Common myeloid progenitor, CD34-positive (primary cell): ENCODE data around the gene ARHGAP22.
"Not testable (repeated sequence)": the region's sequence is repeated elsewhere in the genome, so short reads cannot be mapped to it uniquely, and the experiment has no call there.

Experiments used
- CTCF ChIA-PET: fragments of 350-600 bp; sonication (Branson Sonifier 250); formaldehyde crosslinking; loops from one replicate; lab custom pipeline; 2021; ENCODE audit warnings: antibody characterized with exemption; lab: Charles Lee
- POLR2A ChIA-PET: fragments of 350-600 bp; sonication (Branson Sonifier 250); formaldehyde crosslinking; loops from one replicate; lab custom pipeline; 2021; ENCODE audit warnings: antibody characterized with exemption; lab: Charles Lee
- DNase-seq, 3 donors: peaks; one replicate each; pipeline versions ENCODE4 v3.0.0 to v3.0.0-alpha.2; 2013
- H3K27ac ChIP-seq, 2 experiments: 1 replicate in 1 of 2; 2 replicates in 1 of 2; pipeline ENCODE4 v1.7.0; 2013; ENCODE audit warnings: inconsistent platforms in 2 of 2, low read length in 2 of 2, mild to moderate bottlenecking in 2 of 2, low read depth in 1 of 2, moderate library complexity in 1 of 2; ENCODE audit not compliant: severe bottlenecking in 2 of 2, insufficient read depth in 1 of 2, poor library complexity in 1 of 2
- H3K27me3 ChIP-seq, 5 experiments: replicated peaks in 2 of 5; 1 replicate in 3 of 5; 2 replicates in 2 of 5; pipeline versions ENCODE4 v1.6.1 to v1.7.0; 2013; ENCODE audit warnings: low read length in 4 of 5, mild to moderate bottlenecking in 2 of 5, moderate library complexity in 2 of 5, inconsistent platforms in 1 of 5; ENCODE audit not compliant: insufficient read depth in 5 of 5, control insufficient read depth in 4 of 5
- H3K36me3 ChIP-seq, 4 experiments: 1 replicate in 2 of 4; 2 replicates in 2 of 4; pipeline versions ENCODE4 v1.6.1 to v1.7.0; 2013; ENCODE audit warnings: low read length in 3 of 4, control low read depth in 1 of 4, mild to moderate bottlenecking in 1 of 4; ENCODE audit not compliant: control insufficient read depth in 4 of 4, insufficient read depth in 4 of 4
- H3K4me1 ChIP-seq, 4 experiments: 1 replicate in 3 of 4; 2 replicates in 1 of 4; pipeline versions ENCODE4 v1.6.1 to v1.7.1; 2013; ENCODE audit warnings: low read length in 3 of 4, mild to moderate bottlenecking in 3 of 4, control low read depth in 1 of 4, inconsistent platforms in 1 of 4, moderate library complexity in 1 of 4; ENCODE audit not compliant: control insufficient read depth in 4 of 4, insufficient read depth in 4 of 4; ENCODE audit errors: control extremely low read depth in 1 of 4
- H3K4me3 ChIP-seq, 7 experiments: 1 replicate in 4 of 7; 2 replicates in 3 of 7; pipeline versions ENCODE4 v1.5.1 to v1.7.0; 2013; ENCODE audit warnings: mild to moderate bottlenecking in 7 of 7, low read length in 6 of 7, moderate library complexity in 6 of 7, inconsistent platforms in 2 of 7, low read depth in 2 of 7, control low read depth in 1 of 7; ENCODE audit not compliant: insufficient read depth in 4 of 7, control insufficient read depth in 1 of 7; ENCODE audit errors: extremely low read depth in 1 of 7
- H3K9me3 ChIP-seq, 5 experiments: 1 replicate in 4 of 5; 2 replicates in 1 of 5; pipeline versions ENCODE4 v1.6.1 to v1.7.1; 2013; ENCODE audit warnings: low read length in 4 of 5, mild to moderate bottlenecking in 2 of 5, inconsistent platforms in 1 of 5, low read depth in 1 of 5, moderate library complexity in 1 of 5; ENCODE audit not compliant: control insufficient read depth in 4 of 5, insufficient read depth in 2 of 5; ENCODE audit errors: control extremely low read depth in 1 of 5
- WGBS: methylation state at CpG from one replicate; pipeline ENCODE4 v1.1.5; 2013; ENCODE audit not compliant: insufficient coverage; 5-methylcytosine and 5-hydroxymethylcytosine counted together

Gene ARHGAP22

GRCh38 chr10:48430402-48430993, 174.4 kb downstream of the ARHGAP22 start:
- Histone ChIP-seq H3K4me3 (no peak overlapping the region), H3K27ac (no peak overlapping the region), H3K4me1 (peaks cover 0 to 3% (median 0%) of the 10 kb centered on the region in 4 experiments), H3K27me3 (no peaks in the 10 kb centered on the region), H3K9me3 (no peaks in the 10 kb centered on the region), H3K36me3 (peaks cover 6 to 24% (median 14%) of the 10 kb centered on the region in 4 experiments)
- POLR2A ChIA-PET, result no interaction called here
- CTCF ChIA-PET, result interaction anchor here (1.2 to 4.8 kb wide), 2 partner anchors 12 to 78 kb away, joined by 3 to 16 read pairs; no protein-coding TSS in a partner anchor
- WGBS, result 100% methylated on average over 3 of the region's 4 CpGs
- no peak for DNase-seq

GRCh38 chr10:48429309-48429708, 175.6 kb downstream of the ARHGAP22 start:
- ChIA-PET CTCF (no interaction called here), POLR2A (no interaction called here)
- 100% methylated on average over 1 of the region's 1 CpG for WGBS
- H3K36me3 ChIP-seq, result peaks cover 6 to 18% (median 10%) of the 10 kb centered on the region in 4 experiments
- no peak overlapping the region for H3K4me3 ChIP-seq
- no peaks in the 10 kb centered on the region for H3K27me3 ChIP-seq
- H3K27ac ChIP-seq, result no peak overlapping the region
- peaks cover 0 to 3% (median 0%) of the 10 kb centered on the region in 4 experiments for H3K4me1 ChIP-seq
- no peaks in the 10 kb centered on the region for H3K9me3 ChIP-seq
- no peak for DNase-seq

- peaks cover 6 to 18% (median 10%) of the 10 kb centered on the region in 4 experiments for H3K36me3 ChIP-seq
- POLR2A ChIA-PET, result no interaction called here
- no peak for DNase-seq
- no peaks in the 10 kb centered on the region for H3K9me3 ChIP-seq
- no peaks in the 10 kb centered on the region for H3K27me3 ChIP-seq
- CTCF ChIA-PET, result no interaction called here
- 100% methylated on average over 1 of the region's 3 CpGs for WGBS
- no peak overlapping the region for H3K4me3 ChIP-seq
- H3K4me1 ChIP-seq, result peaks cover 0 to 6% (median under 1%) of the 10 kb centered on the region in 4 experiments
- no peak overlapping the region for H3K27ac ChIP-seq
Observed at GRCh38 chr10:48428896-48429295, 176.0 kb downstream of the ARHGAP22 start.

GRCh38 chr10:48423884-48424283, 181.0 kb downstream of the ARHGAP22 start:
- ChIA-PET POLR2A (interaction anchor here (0.7 kb wide), 1 partner anchor 78 kb away, joined by 3 read pairs; no protein-coding TSS in a partner anchor), CTCF (interaction anchor here (1.2 to 2.5 kb wide), 3 partner anchors 14 to 63 kb away, joined by 4 to 9 read pairs (median 5); no protein-coding TSS in a partner anchor)
- H3K27me3 ChIP-seq, result no peaks in the 10 kb centered on the region
- H3K36me3 ChIP-seq, result peaks cover 0 to 17% (median 4%) of the 10 kb centered on the region in 4 experiments
- DNase-seq, result no peak
- no peaks in the 10 kb centered on the region for H3K9me3 ChIP-seq
- H3K4me1 ChIP-seq, result peaks cover 0 to 3% (median 1%) of the 10 kb centered on the region in 4 experiments
- H3K27ac ChIP-seq, result no peak overlapping the region
- no CpG with 5 or more reads among the region's 4 CpGs for WGBS
- H3K4me3 ChIP-seq, result no peak overlapping the region

- H3K4me3 ChIP-seq, DNase-seq, H3K36me3 ChIP-seq, H3K4me1 ChIP-seq, POLR2A ChIA-PET, H3K9me3 ChIP-seq, H3K27ac ChIP-seq, H3K27me3 ChIP-seq, CTCF ChIA-PET: not testable (repeated sequence)
- no CpG with 5 or more reads among the region's 2 CpGs for WGBS
Observed at GRCh38 chr10:48421862-48422261, 183.0 kb downstream of the ARHGAP22 start.

- Histone ChIP-seq H3K27me3 (no peaks in the 10 kb centered on the region), H3K27ac (no peak overlapping the region), H3K9me3 (no peaks in the 10 kb centered on the region), H3K4me1 (peaks cover 0 to 10% (median 6%) of the 10 kb centered on the region in 4 experiments), H3K36me3 (peaks cover 0 to 8% (median 4%) of the 10 kb centered on the region in 4 experiments), H3K4me3 (no peak overlapping the region)
- no CpG with 5 or more reads among the region's 4 CpGs for WGBS
- DNase-seq, result no peak
- POLR2A ChIA-PET, result no interaction called here
- CTCF ChIA-PET, result interaction anchor here (1.1 to 3.2 kb wide), 3 partner anchors 13 to 37 kb away, joined by 3 to 16 read pairs (median 3); no protein-coding TSS in a partner anchor
Observed at GRCh38 chr10:48419714-48420113, 185.2 kb downstream of the ARHGAP22 start.

- ChIA-PET POLR2A (interaction anchor here (0.9 kb wide), 1 partner anchor 34 kb away, joined by 4 read pairs; no protein-coding TSS in a partner anchor), CTCF (interaction anchor here (0.8 to 3.2 kb wide), 9 partner anchors 10 to 92 kb away, joined by 3 to 16 read pairs (median 4); no protein-coding TSS in a partner anchor)
- no peak for DNase-seq
- Histone ChIP-seq H3K9me3 (no peaks in the 10 kb centered on the region), H3K36me3 (peaks cover 2 to 8% (median 4%) of the 10 kb centered on the region in 4 experiments), H3K27ac (no peak overlapping the region), H3K4me3 (no peak overlapping the region), H3K27me3 (no peaks in the 10 kb centered on the region), H3K4me1 (peaks cover 0 to 7% (median 4%) of the 10 kb centered on the region in 4 experiments)
- WGBS, result 100% methylated on average over 2 of the region's 5 CpGs
Observed at GRCh38 chr10:48418189-48418788, 186.6 kb downstream of the ARHGAP22 start.
